Esophagus muscularis mucosa (tissue), 4 donors: Measurements from ENCODE around the gene KAZN. TPM values are rescaled to one million over a fixed set of nuclear protein-coding genes. Genes with fewer than 3 reads are reported as not detected.

Experiments used
- DNase-seq: peaks from one replicate; pipeline ENCODE4 v3.0.0-alpha.2; 2017; ENCODE audit errors: extremely low spot score
- H3K27ac ChIP-seq, 4 donors: fragments of 200-600 bp; sonication (generic); replicated peaks in 1 of 4; 1 replicate in 3 of 4; 2 replicates in 1 of 4; pipeline ENCODE4 v1.5.1; 2016 to 2019; ENCODE audit warnings: mild to moderate bottlenecking in 1 of 4
- H3K27me3 ChIP-seq, 4 donors: fragments of 200-600 bp; sonication (generic); one replicate each; pipeline versions ENCODE4 v1.5.1 to v1.6.0; 2016 to 2019
- H3K36me3 ChIP-seq, 4 donors: fragments of 200-600 bp; sonication (generic); one replicate each; pipeline ENCODE4 v1.5.1; 2016 to 2019
- H3K4me1 ChIP-seq, 4 donors: fragments of 200-600 bp; sonication (generic); one replicate each; pipeline ENCODE4 v1.5.1; 2016 to 2019
- H3K4me3 ChIP-seq, 4 donors: fragments of 200-600 bp; sonication (generic); 1 replicate in 2 of 4; 2 replicates in 2 of 4; pipeline ENCODE4 v1.5.1; 2016 to 2019; ENCODE audit warnings: mild to moderate bottlenecking in 4 of 4, moderate library complexity in 1 of 4
- H3K9me3 ChIP-seq, 4 donors: fragments of 200-600 bp; sonication (generic); 1 replicate in 3 of 4; 2 replicates in 1 of 4; pipeline ENCODE4 v1.5.1; 2016 to 2019
- CTCF ChIP-seq, 3 experiments: fragments of 200-600 bp in 2 of 3; fragments of 450-650 bp in 1 of 3; sonication (generic) in 2 of 3; IDR thresholded peaks; one replicate each; pipeline ENCODE4 v1.5.1; 2017 to 2019; ENCODE audit warnings: antibody characterized with exemption in 3 of 3, mild to moderate bottlenecking in 2 of 3, moderate library complexity in 1 of 3
- EP300 ChIP-seq: sonication (generic); formaldehyde crosslinking; IDR thresholded peaks from one replicate; pipeline ENCODE4 v1.6.1; 2017; ENCODE audit warnings: antibody characterized with exemption
- POLR2A ChIP-seq: fragments of 450-650 bp; IDR thresholded peaks from one replicate; pipeline ENCODE4 v1.6.1; 2017; ENCODE audit warnings: antibody characterized with exemption, moderate library complexity, mild to moderate bottlenecking, low read depth
- POLR2AphosphoS5 ChIP-seq, 2 donors: sonication (generic); formaldehyde crosslinking; IDR thresholded peaks; one replicate each; pipeline ENCODE4 v1.6.1; 2017; ENCODE audit warnings: antibody characterized with exemption in 2 of 2
- WGBS: methylation state at CpG from one replicate; pipeline ENCODE4 v1.1.5; 2018; 5-methylcytosine and 5-hydroxymethylcytosine counted together
- intact Hi-C: fragments of 100-400 bp; cut with DNase I; formaldehyde crosslinking; loops from one replicate; pipeline ENCODE4 v1.15.1; 2023
- total RNA-seq, 4 donors: library from RNA; depleted of rRNA; stranded (reverse); fragments of >200 nt; gene quantifications; one replicate each; pipeline versions ENCODE4 v1.1.0 to v1.2.1, GENCODE V29; 2016

Gene KAZN
- total RNA-seq, 4 donors from 2014 or later = 9.9 to 14.1 (median 11.9) TPM

- intact Hi-C loops = loop anchor here (2.0 kb wide), 1 partner anchor 121 kb away; no protein-coding TSS in a partner anchor
- H3K4me1 ChIP-seq = peaks cover 20 to 60% (median 52%) of the 10 kb centered on the region in 4 donors
These were observed 553.4 kb downstream of the KAZN start for GRCh38 chr1:15151871-15152270.

GRCh38 chr1:15152318-15153183, 554.1 kb downstream of the KAZN start:
- H3K4me1 ChIP-seq = peaks cover 20 to 65% (median 57%) of the 10 kb centered on the region in 4 donors
- TF ChIP-seq CTCF (IDR thresholded peaks at IDR 0.05) = peak; percentile 71 to 77 (median 73)
- TF ChIP-seq POLR2AphosphoS5 (IDR thresholded peaks at IDR 0.05) = peak; percentile 73 to 78
- no peak for TF ChIP-seq EP300
- H3K9me3 ChIP-seq = no peaks in the 10 kb centered on the region
- H3K27me3 ChIP-seq = peaks cover 0 to 8% (median 0%) of the 10 kb centered on the region in 4 donors
- H3K36me3 ChIP-seq = no peaks in the 10 kb centered on the region
- intact Hi-C loops = loop anchor here (2.0 kb wide), 1 partner anchor 120 kb away; no protein-coding TSS in a partner anchor
- peak; percentile 96 for DNase-seq
- H3K4me3 ChIP-seq = peak overlapping the region; percentile 82 to 95 (median 88)
- peak overlapping the region; percentile 85 to 94 (median 90) for H3K27ac ChIP-seq
- WGBS = 0% methylated on average over 12 of the region's 61 CpGs

More at GRCh38 chr1:15151871-15152270, 553.4 kb downstream of the KAZN start:
- Histone ChIP-seq H3K4me3 (peak overlapping the region in 3 of 4 donors; percentile 82 to 95 (median 89)), H3K27ac (peak overlapping the region; percentile 85 to 94 (median 90)), H3K36me3 (no peaks in the 10 kb centered on the region), H3K27me3 (peaks cover 0 to 8% (median 0%) of the 10 kb centered on the region in 4 donors), H3K9me3 (no peaks in the 10 kb centered on the region)
- 73% methylated on average over 3 of the region's 3 CpGs for WGBS
- TF ChIP-seq CTCF (IDR thresholded peaks at IDR 0.05) (no peak), POLR2A (no peak), EP300 (no peak), POLR2AphosphoS5 (IDR thresholded peaks at IDR 0.05) (no peak)
- DNase-seq = no peak

GRCh38 chr1:15153184-15153841, 554.8 kb downstream of the KAZN start, which contains the start of gene TMEM51:
Gene TMEM51 (plus strand): TSS chr1:15153747. CDS start chr1:15215088, 61,341 bp downstream.
- H3K4me1 ChIP-seq = peaks cover 20 to 73% (median 62%) of the 10 kb centered on the region in 4 donors
- peak within 1 kb of the TSS; percentile 82 to 95 (median 88) for H3K4me3 ChIP-seq
- intact Hi-C loops = loop anchor here (2.0 kb wide), 1 partner anchor 119 kb away; no protein-coding TSS in a partner anchor
- H3K27ac ChIP-seq = peak within 1 kb of the TSS; percentile 85 to 94 (median 90)
- H3K27me3 ChIP-seq = peaks cover 0 to 8% (median 0%) of the 10 kb centered on the region in 4 donors
- TF ChIP-seq CTCF (IDR thresholded peaks at IDR 0.05) = no peak
- TF ChIP-seq EP300 = no peak
- peak in 1 of 2 donors; percentile 51 for TF ChIP-seq POLR2AphosphoS5 (IDR thresholded peaks at IDR 0.05)
- TF ChIP-seq POLR2A = no peak
- no peaks in the 10 kb centered on the region for H3K9me3 ChIP-seq
- under 1% methylated on average over 17 of the region's 56 CpGs for WGBS
- no peaks in the 10 kb centered on the region for H3K36me3 ChIP-seq
- no peak for DNase-seq

GRCh38 chr1:15153842-15154479, 555.5 kb downstream of the KAZN start:
- Histone ChIP-seq H3K36me3 (no peaks in the 10 kb centered on the region), H3K27ac (peak overlapping the region; percentile 85 to 94 (median 90)), H3K4me1 (peaks cover 21 to 80% (median 69%) of the 10 kb centered on the region in 4 donors), H3K27me3 (peaks cover 0 to 8% (median 0%) of the 10 kb centered on the region in 4 donors), H3K4me3 (peak overlapping the region; percentile 82 to 95 (median 88)), H3K9me3 (no peaks in the 10 kb centered on the region)
- intact Hi-C loops = loop anchor here (2.0 kb wide), 1 partner anchor 119 kb away; no protein-coding TSS in a partner anchor
- TF ChIP-seq POLR2AphosphoS5 (IDR thresholded peaks at IDR 0.05) = peak in 1 of 2 donors; percentile 14
- no peak for TF ChIP-seq POLR2A
- TF ChIP-seq CTCF (IDR thresholded peaks at IDR 0.05) = peak; percentile 59 to 76 (median 59)
- DNase-seq = no peak
- WGBS = no CpG with 5 or more reads among the region's 74 CpGs
